ENCODE results near the gene OVCA2. TPM values are rescaled to one million over a fixed set of nuclear protein-coding genes. Genes with fewer than 3 reads are reported as not detected.
A peak's percentile ranks its signal among the peaks of the same experiment; 100 is the strongest.

OVCA2 gene
- polyA plus RNA-seq, 4 donors, result 28.9 to 90.5 (median 73.0) TPM

GRCh38 chr17:2050300-2051060, 8.7 kb downstream of the OVCA2 start:
- WGBS, 3 donors, result 0 to 1% (median 1%) methylated on average over 17 to 88 of the region's 88 CpGs
- H3K9me3 ChIP-seq (ENCODE audit: control insufficient read depth in 2 of 2, insufficient read depth in 1 of 2, low read depth in 1 of 2, low read length in 1 of 2), result peaks cover 0 to 2% of the 10 kb centered on the region in 2 donors
- peak overlapping the region in 1 of 3 donors; percentile 39 for H3K27ac ChIP-seq (ENCODE audit: low read depth in 1 of 3, low read length in 2 of 3)
- H3K4me1 ChIP-seq (ENCODE audit: control insufficient read depth in 3 of 3, insufficient read depth in 2 of 3, low read depth in 1 of 3, low read length in 2 of 3), result peaks cover 0 to 21% (median 15%) of the 10 kb centered on the region in 3 donors
- peak overlapping the region; percentile 28 to 56 (median 46) for H3K4me3 ChIP-seq (ENCODE audit: low read depth in 1 of 3, low read length in 3 of 3)
- DNase-seq (peak; percentile 51 to 81), FAIRE-seq (no peak)
- peaks cover 0 to under 1% (median 0%) of the 10 kb centered on the region in 3 donors for H3K36me3 ChIP-seq (ENCODE audit: control insufficient read depth in 3 of 3, insufficient read depth in 2 of 3, low read depth in 1 of 3, low read length in 3 of 3)
- peaks cover 0 to 60% (median 5%) of the 10 kb centered on the region in 3 donors for H3K27me3 ChIP-seq (ENCODE audit: control insufficient read depth in 3 of 3, insufficient read depth in 3 of 3, low read length in 3 of 3)

DNA sequence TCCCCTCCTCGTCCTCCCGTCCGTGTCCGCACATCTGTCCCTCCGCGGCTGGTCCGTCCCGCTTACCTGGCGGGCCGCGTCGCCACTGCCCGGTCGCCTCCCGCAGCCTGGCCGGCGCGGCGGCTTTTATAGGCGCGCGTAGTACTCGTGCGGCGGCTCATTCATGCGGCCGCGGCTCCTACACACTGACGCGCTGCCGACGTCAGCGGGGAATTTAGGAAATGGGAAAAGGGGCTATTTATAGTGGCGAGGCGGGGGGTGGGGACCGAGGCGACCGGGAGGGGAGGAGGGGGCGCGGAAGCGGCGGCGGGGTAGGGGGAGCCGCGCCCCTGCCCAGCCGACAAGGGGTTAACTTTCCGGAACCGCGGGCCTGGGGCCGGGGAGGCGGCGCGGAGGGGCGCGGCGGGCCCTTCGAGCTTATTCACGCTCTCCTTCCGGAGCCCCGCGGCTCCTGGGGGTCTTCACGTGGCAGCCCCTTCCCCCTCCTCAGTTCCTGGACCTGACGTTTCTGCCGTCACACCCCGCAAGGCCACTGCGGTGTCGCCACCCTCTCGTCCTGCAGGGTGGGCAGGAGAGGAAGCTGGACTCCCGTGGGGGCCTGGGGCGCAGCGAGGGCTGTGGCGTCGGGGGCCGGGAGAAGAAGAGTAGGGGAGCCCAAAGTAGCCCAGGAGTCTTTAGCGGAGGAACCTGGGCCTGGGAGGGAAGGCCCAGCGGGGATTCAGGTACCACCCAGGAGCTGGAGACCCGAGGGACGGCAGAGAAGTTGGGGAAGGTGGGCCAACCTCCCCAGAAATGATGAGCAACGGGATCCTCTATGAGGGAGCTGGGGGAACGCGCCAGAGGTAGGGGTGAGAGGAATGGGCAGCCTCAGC, 9.5 kb downstream of the OVCA2 start:
- peaks cover 0 to 2% of the 10 kb centered on the region in 2 donors for H3K9me3 ChIP-seq (ENCODE audit: control insufficient read depth in 2 of 2, insufficient read depth in 1 of 2, low read depth in 1 of 2, low read length in 1 of 2)
- no peak overlapping the region for H3K27ac ChIP-seq (ENCODE audit: low read depth in 1 of 3, low read length in 2 of 3)
- WGBS, 3 donors, result 6 to 10% (median 7%) methylated on average over 70 to 79 of the region's 81 CpGs
- peak overlapping the region in 1 of 3 donors; percentile 56 for H3K4me3 ChIP-seq (ENCODE audit: low read depth in 1 of 3, low read length in 3 of 3)
- peaks cover 0 to 23% (median 15%) of the 10 kb centered on the region in 3 donors for H3K4me1 ChIP-seq (ENCODE audit: control insufficient read depth in 3 of 3, insufficient read depth in 2 of 3, low read depth in 1 of 3, low read length in 2 of 3)
- H3K27me3 ChIP-seq (ENCODE audit: control insufficient read depth in 3 of 3, insufficient read depth in 3 of 3, low read length in 3 of 3), result peaks cover 0 to 63% (median 5%) of the 10 kb centered on the region in 3 donors
- DNase-seq, result peak in 1 of 2 donors; percentile 60
- H3K36me3 ChIP-seq (ENCODE audit: control insufficient read depth in 3 of 3, insufficient read depth in 2 of 3, low read depth in 1 of 3, low read length in 3 of 3), result peaks cover 0 to 3% (median 0%) of the 10 kb centered on the region in 3 donors
- FAIRE-seq, result no peak

GRCh38 chr17:2051933-2052559, 10.2 kb downstream of the OVCA2 start:
- Histone ChIP-seq H3K4me1 (ENCODE audit: control insufficient read depth in 3 of 3, insufficient read depth in 2 of 3, low read depth in 1 of 3, low read length in 2 of 3) (peaks cover 0 to 27% (median 15%) of the 10 kb centered on the region in 3 donors), H3K27ac (ENCODE audit: low read depth in 1 of 3, low read length in 2 of 3) (no peak overlapping the region), H3K4me3 (ENCODE audit: low read depth in 1 of 3, low read length in 3 of 3) (no peak overlapping the region), H3K27me3 (ENCODE audit: control insufficient read depth in 3 of 3, insufficient read depth in 3 of 3, low read length in 3 of 3) (peaks cover 0 to 68% (median 5%) of the 10 kb centered on the region in 3 donors), H3K36me3 (ENCODE audit: control insufficient read depth in 3 of 3, insufficient read depth in 2 of 3, low read depth in 1 of 3, low read length in 3 of 3) (peaks cover 0 to 8% (median 0%) of the 10 kb centered on the region in 3 donors), H3K9me3 (ENCODE audit: control insufficient read depth in 2 of 2, insufficient read depth in 1 of 2, low read depth in 1 of 2, low read length in 1 of 2) (peaks cover 0 to 2% of the 10 kb centered on the region in 2 donors)
- FAIRE-seq (no peak), DNase-seq (peak in 1 of 2 donors; percentile 22)
- 35 to 59% (median 43%) methylated on average over 14 of the region's 14 CpGs for WGBS, 3 donors

GRCh38 chr17:2053380-2054261, 11.8 kb downstream of the OVCA2 start:
- Histone ChIP-seq H3K4me3 (ENCODE audit: low read depth in 1 of 3, low read length in 3 of 3) (peak overlapping the region; percentile 30 to 35 (median 31)), H3K36me3 (ENCODE audit: control insufficient read depth in 3 of 3, insufficient read depth in 2 of 3, low read depth in 1 of 3, low read length in 3 of 3) (peaks cover 0 to 14% (median 0%) of the 10 kb centered on the region in 3 donors), H3K27me3 (ENCODE audit: control insufficient read depth in 3 of 3, insufficient read depth in 3 of 3, low read length in 3 of 3) (peaks cover 2 to 61% (median 10%) of the 10 kb centered on the region in 3 donors), H3K9me3 (ENCODE audit: control insufficient read depth in 2 of 2, insufficient read depth in 1 of 2, low read depth in 1 of 2, low read length in 1 of 2) (peaks cover 0 to 2% of the 10 kb centered on the region in 2 donors), H3K27ac (ENCODE audit: low read depth in 1 of 3, low read length in 2 of 3) (peak overlapping the region; percentile 45 to 84 (median 58)), H3K4me1 (ENCODE audit: control insufficient read depth in 3 of 3, insufficient read depth in 2 of 3, low read depth in 1 of 3, low read length in 2 of 3) (peaks cover 0 to 31% (median 15%) of the 10 kb centered on the region in 3 donors)
- FAIRE-seq, result no peak
- 4 to 6% (median 6%) methylated on average over 58 to 84 of the region's 84 CpGs for WGBS, 3 donors
- DNase-seq, result peak in 1 of 2 donors; percentile 81

DNA sequence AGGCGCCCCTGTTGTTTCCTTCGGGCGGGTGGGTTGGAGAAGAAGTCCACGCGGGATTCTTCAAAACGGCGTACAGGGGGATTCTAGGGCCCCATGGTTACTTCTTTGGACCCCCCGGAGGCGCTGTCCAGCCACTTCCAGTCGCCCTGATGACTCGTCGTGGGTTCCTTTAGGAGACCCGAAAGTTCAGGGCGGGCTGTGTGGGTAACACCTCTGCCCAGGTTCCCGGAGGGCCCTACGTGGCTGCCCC, 12.4 kb downstream of the OVCA2 start:
- FAIRE-seq, result no peak
- WGBS, 3 donors, result 4 to 11% (median 9%) methylated on average over 16 of the region's 16 CpGs

DNA sequence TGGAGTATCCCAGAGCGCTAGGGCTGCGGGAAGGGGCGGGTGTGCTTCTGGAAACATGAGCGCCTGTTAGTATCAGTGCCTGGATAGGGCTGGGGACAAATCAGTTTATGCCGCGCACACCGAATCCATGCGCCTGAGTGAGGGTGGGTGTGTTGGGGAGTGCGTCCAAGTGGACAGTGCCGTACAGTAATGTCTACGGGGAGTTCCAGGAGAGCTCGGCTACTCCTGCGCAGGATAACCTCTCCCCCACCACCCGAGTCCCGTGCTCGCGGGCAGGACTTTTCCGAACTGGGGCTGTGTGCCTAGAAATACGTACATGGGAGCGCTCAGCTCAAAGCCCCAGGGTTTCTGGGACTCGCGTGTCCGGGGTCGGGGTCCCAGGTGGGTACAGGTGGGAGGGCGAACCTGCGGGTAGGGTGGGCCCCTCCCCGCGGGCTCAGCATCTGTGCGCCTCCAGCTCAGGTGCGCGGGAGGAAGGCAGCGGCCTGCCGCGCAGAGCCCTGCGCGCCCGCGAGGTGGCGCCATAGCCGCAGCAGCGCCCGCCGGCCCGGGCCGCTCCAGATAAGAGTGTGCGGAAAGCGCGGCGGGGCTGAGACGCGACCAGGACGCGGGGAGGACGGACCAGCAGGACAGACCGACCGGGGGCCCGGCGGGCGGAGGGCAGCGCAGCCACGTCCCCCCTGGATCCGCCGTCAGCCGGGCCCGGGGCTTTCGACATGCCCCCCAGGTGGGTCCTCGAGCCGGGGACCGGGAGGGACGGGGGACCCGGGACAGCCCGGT, 12.9 kb downstream of the OVCA2 start, which contains the start of gene HIC1:
TSS of gene HIC1 (plus strand) at position 592 of the 780 bp plus-strand sequence. CDS start 1,588 bp downstream, outside the sequence.
- 1 to 2% (median 1%) methylated on average over 65 to 72 of the region's 72 CpGs for WGBS, 3 donors
- Histone ChIP-seq H3K27me3 (ENCODE audit: control insufficient read depth in 3 of 3, insufficient read depth in 3 of 3, low read length in 3 of 3) (peaks cover 2 to 62% (median 12%) of the 10 kb centered on the region in 3 donors), H3K9me3 (ENCODE audit: control insufficient read depth in 2 of 2, insufficient read depth in 1 of 2, low read depth in 1 of 2, low read length in 1 of 2) (peaks cover 0 to 2% of the 10 kb centered on the region in 2 donors), H3K4me1 (ENCODE audit: control insufficient read depth in 3 of 3, insufficient read depth in 2 of 3, low read depth in 1 of 3, low read length in 2 of 3) (peaks cover 0 to 28% (median 8%) of the 10 kb centered on the region in 3 donors), H3K4me3 (ENCODE audit: low read depth in 1 of 3, low read length in 3 of 3) (peak within 1 kb of the TSS; percentile 35 to 75 (median 56)), H3K27ac (ENCODE audit: low read depth in 1 of 3, low read length in 2 of 3) (peak within 1 kb of the TSS; percentile 63 to 93 (median 82)), H3K36me3 (ENCODE audit: control insufficient read depth in 3 of 3, insufficient read depth in 2 of 3, low read depth in 1 of 3, low read length in 3 of 3) (peaks cover 0 to 22% (median 8%) of the 10 kb centered on the region in 3 donors)
- FAIRE-seq, result no peak
- DNase-seq, result peak; percentile 56 to 87

More for the DNA sequence above, 12.4 kb downstream of the OVCA2 start:
- peak overlapping the region; percentile 30 to 35 (median 31) for H3K4me3 ChIP-seq (ENCODE audit: low read depth in 1 of 3, low read length in 3 of 3)
- peaks cover 2 to 61% (median 12%) of the 10 kb centered on the region in 3 donors for H3K27me3 ChIP-seq (ENCODE audit: control insufficient read depth in 3 of 3, insufficient read depth in 3 of 3, low read length in 3 of 3)
- H3K36me3 ChIP-seq (ENCODE audit: control insufficient read depth in 3 of 3, insufficient read depth in 2 of 3, low read depth in 1 of 3, low read length in 3 of 3), result peaks cover 0 to 17% (median 4%) of the 10 kb centered on the region in 3 donors
- H3K27ac ChIP-seq (ENCODE audit: low read depth in 1 of 3, low read length in 2 of 3), result peak overlapping the region; percentile 45 to 84 (median 58)
- DNase-seq, result no peak
- peaks cover 0 to 26% (median 9%) of the 10 kb centered on the region in 3 donors for H3K4me1 ChIP-seq (ENCODE audit: control insufficient read depth in 3 of 3, insufficient read depth in 2 of 3, low read depth in 1 of 3, low read length in 2 of 3)
- H3K9me3 ChIP-seq (ENCODE audit: control insufficient read depth in 2 of 2, insufficient read depth in 1 of 2, low read depth in 1 of 2, low read length in 1 of 2), result peaks cover 0 to 2% of the 10 kb centered on the region in 2 donors

Measured in small intestine (tissue), 7 donors.